CMK (cell line): Measurements from ENCODE around the gene PCDH7.

Experiments used
- DNase-seq: peaks from one replicate; pipeline ENCODE4 v3.0.0-alpha.2; 2010; ENCODE audit warnings: low read depth

The PCDH7 gene

GRCh38 chr4:30727409-30727808 is 7.2 kb downstream of the PCDH7 start:
- DNase-seq = no peak

- no peak for DNase-seq
Measured at GRCh38 chr4:30728311-30728710, 8.1 kb downstream of the PCDH7 start.

GRCh38 chr4:30743897-30744296 is 23.7 kb downstream of the PCDH7 start:
- DNase-seq = no peak

- no peak for DNase-seq
Measured at GRCh38 chr4:30744386-30744785, 24.2 kb downstream of the PCDH7 start.

GRCh38 chr4:30744957-30745640 is 24.9 kb downstream of the PCDH7 start:
- DNase-seq = no peak

GRCh38 chr4:30746735-30747134 is 26.6 kb downstream of the PCDH7 start:
- no peak for DNase-seq

- DNase-seq = no peak
Measured at GRCh38 chr4:30753316-30753715, 33.1 kb downstream of the PCDH7 start.

- no peak for DNase-seq
Measured at GRCh38 chr4:30754021-30754420, 33.9 kb downstream of the PCDH7 start.

- no peak for DNase-seq
Measured at GRCh38 chr4:30755346-30755745, 35.2 kb downstream of the PCDH7 start.

- no peak for DNase-seq
Measured at GRCh38 chr4:30756553-30756952, 36.4 kb downstream of the PCDH7 start.

- DNase-seq = no peak
Measured at GRCh38 chr4:30757357-30757756, 37.2 kb downstream of the PCDH7 start.

GRCh38 chr4:30760551-30760950 is 40.4 kb downstream of the PCDH7 start:
- no peak for DNase-seq

GRCh38 chr4:30763321-30763727 is 43.2 kb downstream of the PCDH7 start:
- DNase-seq = no peak

GRCh38 chr4:30765022-30765421 is 44.9 kb downstream of the PCDH7 start:
- DNase-seq = no peak

GRCh38 chr4:30767147-30767845 is 47.1 kb downstream of the PCDH7 start:
- DNase-seq = no peak

- DNase-seq = no peak
Measured at GRCh38 chr4:30768277-30768676, 48.1 kb downstream of the PCDH7 start.

GRCh38 chr4:30769093-30769492 is 48.9 kb downstream of the PCDH7 start:
- DNase-seq = no peak

- DNase-seq = no peak
Measured at GRCh38 chr4:30770049-30770549, 49.9 kb downstream of the PCDH7 start.

- DNase-seq = no peak
Measured at GRCh38 chr4:30770812-30771211, 50.6 kb downstream of the PCDH7 start.

GRCh38 chr4:30776451-30776850 is 56.3 kb downstream of the PCDH7 start:
- no peak for DNase-seq

GRCh38 chr4:30776921-30777415 is 56.8 kb downstream of the PCDH7 start:
- DNase-seq = no peak
